H1 (cell line): ENCODE results near the gene PRDM15. TPM values are rescaled to one million over a fixed set of nuclear protein-coding genes. Genes with fewer than 3 reads are reported as not detected.

Source experiments
- CTCF ChIA-PET: fragments of 300-600 bp; sonication (Branson Sonifier 250); formaldehyde crosslinking; loops from one replicate; lab custom pipeline; 2021; ENCODE audit not compliant: partially characterized antibody; lab: Charles Lee
- POLR2A ChIA-PET: fragments of 300-600 bp; sonication (Branson Sonifier 250); formaldehyde crosslinking; loops from one replicate; lab custom pipeline; 2021; ENCODE audit warnings: inconsistent platforms; ENCODE audit not compliant: partially characterized antibody; lab: Charles Lee
- DNase-seq, 2 experiments: peaks; one replicate each; pipeline versions ENCODE4 v3.0.0 to v3.0.0-alpha.2; 2010 to 2022; ENCODE audit warnings: low spot score in 2 of 2, low read depth in 1 of 2, mixed read lengths in 1 of 2
- FAIRE-seq: peaks from 2 replicates; lab custom pipeline; 2011; peaks lifted over from hg19 to GRCh38; lab: Jason Lieb, UNC
- H2AFZ ChIP-seq: 2 replicates; pipeline ENCODE4 v1.8.1; 2012; ENCODE audit warnings: low read length, inconsistent platforms
- H2AK5ac ChIP-seq: 2 replicates; pipeline ENCODE4 v1.6.1; 2013; ENCODE audit warnings: low read depth, low read length
- H2BK120ac ChIP-seq: replicated peaks from 2 replicates; pipeline ENCODE3; 2013; ENCODE audit warnings: low read depth, low read length, inconsistent platforms
- H2BK12ac ChIP-seq: 2 replicates; pipeline ENCODE4 v1.6.1; 2013; ENCODE audit warnings: low read depth, low read length
- H2BK15ac ChIP-seq: 2 replicates; pipeline ENCODE4 v1.6.1; 2013; ENCODE audit warnings: low read length
- H2BK20ac ChIP-seq: 2 replicates; pipeline ENCODE4 v1.6.1; 2013; ENCODE audit warnings: low read length
- H2BK5ac ChIP-seq: 2 replicates; pipeline ENCODE4 v1.6.1; 2013; ENCODE audit warnings: low read depth, low read length
- H3K14ac ChIP-seq: 2 replicates; pipeline ENCODE4 v1.6.1; 2013; ENCODE audit warnings: inconsistent platforms; ENCODE audit not compliant: insufficient read length
- H3K18ac ChIP-seq: 2 replicates; pipeline ENCODE4 v1.6.1; 2013; ENCODE audit warnings: low read length; ENCODE audit errors: extremely low read depth
- H3K23ac ChIP-seq: 2 replicates; pipeline ENCODE4 v1.6.1; 2013; ENCODE audit warnings: inconsistent platforms; ENCODE audit not compliant: insufficient read length
- H3K23me2 ChIP-seq: 2 replicates; pipeline ENCODE4 v1.6.1; 2013; ENCODE audit warnings: low read depth, low read length
- H3K27ac ChIP-seq: 2 replicates; pipeline ENCODE4 v1.6.1; 2011; ENCODE audit warnings: low read depth, low read length, inconsistent platforms
- H3K27me3 ChIP-seq, 4 experiments: replicated peaks in 1 of 4; 1 replicate in 1 of 4; 2 replicates in 3 of 4; pipeline versions ENCODE4 v1.6.1 to v1.8.1; 2011 to 2013; ENCODE audit warnings: low read length in 3 of 4, mild to moderate bottlenecking in 3 of 4, inconsistent platforms in 2 of 4, mixed read lengths in 2 of 4, moderate library complexity in 1 of 4; ENCODE audit not compliant: control insufficient read depth in 3 of 4, insufficient read depth in 3 of 4; ENCODE audit errors: extremely low read depth in 1 of 4
- H3K36me3 ChIP-seq, 4 experiments: 2 replicates each; pipeline versions ENCODE4 v1.6.1 to v1.8.1; 2011 to 2013; ENCODE audit warnings: mild to moderate bottlenecking in 4 of 4, low read length in 3 of 4, moderate library complexity in 2 of 4, control low read depth in 1 of 4, inconsistent platforms in 1 of 4; ENCODE audit not compliant: insufficient read depth in 4 of 4, control insufficient read depth in 2 of 4
- H3K4ac ChIP-seq: replicated peaks from 2 replicates; pipeline ENCODE3; 2013; ENCODE audit warnings: low read length, low read depth, mixed read lengths, inconsistent platforms; ENCODE audit not compliant: insufficient read length
- H3K4me1 ChIP-seq, 4 experiments: replicated peaks in 1 of 4; 1 replicate in 1 of 4; 2 replicates in 3 of 4; pipeline versions ENCODE4 v1.6.1 to v1.8.1; 2011 to 2013; ENCODE audit warnings: low read length in 3 of 4, inconsistent platforms in 2 of 4, mixed read lengths in 1 of 4; ENCODE audit not compliant: insufficient read depth in 4 of 4, control insufficient read depth in 3 of 4
- H3K4me2 ChIP-seq, 2 experiments: 2 replicates each; pipeline versions ENCODE4 v1.6.1 to v1.8.1; 2011 to 2013; ENCODE audit warnings: low read depth in 2 of 2, low read length in 2 of 2, control low read depth in 1 of 2, inconsistent platforms in 1 of 2, mild to moderate bottlenecking in 1 of 2; ENCODE audit not compliant: insufficient read depth in 1 of 2
- H3K4me3 ChIP-seq, 4 experiments: fragments of 200-600, 300-600 bp in 1 of 4; sonication (generic), shearing (Covaris generic), sonication (Bioruptor Twin) in 1 of 4; 2 replicates each; pipeline versions ENCODE4 v1.5.1 to v1.8.1; 2011 to 2016; ENCODE audit warnings: low read length in 4 of 4, low read depth in 3 of 4, control low read depth in 2 of 4, inconsistent platforms in 2 of 4, mild to moderate bottlenecking in 2 of 4, mixed read lengths in 1 of 4, moderate library complexity in 1 of 4; ENCODE audit not compliant: insufficient read depth in 2 of 4; ENCODE audit errors: extremely low read depth in 1 of 4
- H3K56ac ChIP-seq: replicated peaks from 2 replicates; pipeline ENCODE3; 2013; ENCODE audit warnings: low read depth, mild to moderate bottlenecking, mixed read lengths, low read length, inconsistent platforms; ENCODE audit not compliant: insufficient read length
- H3K79me1 ChIP-seq: 2 replicates; pipeline ENCODE4 v1.6.1; 2013; ENCODE audit warnings: low read depth, low read length, control low read depth
- H3K79me2 ChIP-seq, 2 experiments: 2 replicates each; pipeline versions ENCODE4 v1.6.1 to v1.8.1; 2012 to 2013; ENCODE audit warnings: low read length in 2 of 2, mild to moderate bottlenecking in 2 of 2, inconsistent platforms in 1 of 2; ENCODE audit not compliant: insufficient read depth in 2 of 2, control insufficient read depth in 1 of 2
- H3K9ac ChIP-seq, 4 experiments: replicated peaks in 1 of 4; 1 replicate in 1 of 4; 2 replicates in 3 of 4; pipeline versions ENCODE4 v1.6.1 to v1.8.1; 2011 to 2013; ENCODE audit warnings: low read depth in 3 of 4, low read length in 3 of 4, control low read depth in 2 of 4, mild to moderate bottlenecking in 2 of 4, moderate library complexity in 2 of 4, inconsistent platforms in 1 of 4; ENCODE audit errors: extremely low read depth in 1 of 4
- H3K9me3 ChIP-seq, 2 experiments: 2 replicates each; pipeline versions ENCODE4 v1.6.1 to v1.8.1; 2012 to 2013; ENCODE audit warnings: mild to moderate bottlenecking in 2 of 2, moderate library complexity in 2 of 2, control low read depth in 1 of 2, inconsistent platforms in 1 of 2, low read depth in 1 of 2, low read length in 1 of 2, mixed read lengths in 1 of 2; ENCODE audit not compliant: insufficient read depth in 2 of 2
- H4K20me1 ChIP-seq, 2 experiments: replicated peaks in 1 of 2; 2 replicates each; pipeline versions ENCODE3 to v1.8.1; 2011 to 2013; ENCODE audit warnings: inconsistent platforms in 2 of 2, low read length in 2 of 2, mild to moderate bottlenecking in 1 of 2; ENCODE audit not compliant: insufficient read depth in 2 of 2, control insufficient read depth in 1 of 2
- H4K5ac ChIP-seq: 2 replicates; pipeline ENCODE4 v1.6.1; 2013; ENCODE audit warnings: low read length, low read depth, mixed read lengths, inconsistent platforms; ENCODE audit not compliant: insufficient read length
- H4K8ac ChIP-seq: 2 replicates; pipeline ENCODE4 v1.8.0; 2013; ENCODE audit warnings: mild to moderate bottlenecking, moderate library complexity, low read length, inconsistent platforms; ENCODE audit not compliant: insufficient read depth; ENCODE audit errors: extremely low read depth
- H4K91ac ChIP-seq: replicated peaks from 2 replicates; pipeline ENCODE3; 2013; ENCODE audit warnings: low read length, mixed read lengths, inconsistent platforms; ENCODE audit not compliant: insufficient read length
- ASH2L ChIP-seq: fragments of 200-600, 300-600 bp; sonication (generic); IDR thresholded peaks from one replicate; pipeline ENCODE4 v1.7.1; 2017; ENCODE audit warnings: low read length
- FOSL1 ChIP-seq: IDR thresholded peaks from 2 replicates; pipeline ENCODE4 v1.6.1; 2011; ENCODE audit warnings: mild to moderate bottlenecking, low read depth, low read length, moderate library complexity; ENCODE audit not compliant: insufficient read depth
- WGBS, 2 experiments: shearing (Covaris generic) in 1 of 2; methylation state at CpG; one replicate each; pipeline versions ENCODE4 v1.1.6 to v1.1.7; 2013 to 2015; ENCODE audit warnings: low lambda C conversion rate in 2 of 2, mixed read lengths in 2 of 2, inconsistent platforms in 1 of 2, low coverage in 1 of 2, missing lambda C conversion rate in 1 of 2; ENCODE audit not compliant: insufficient replicate concordance in 2 of 2, insufficient coverage in 1 of 2, insufficient read length in 1 of 2; ENCODE audit errors: extremely low coverage in 1 of 2, missing lambda C conversion rate in 1 of 2; 5-methylcytosine and 5-hydroxymethylcytosine counted together
- polyA plus RNA-seq, 7 experiments: library from polyadenylated mRNA; depleted of rRNA in 3 of 7; stranded (reverse) in 5 of 7; unstranded in 2 of 7; fragments of >200 nt in 5 of 7; fragments of 200-250 nt in 2 of 7; gene quantifications; 1 replicate in 5 of 7; 2 replicates in 1 of 7; 4 replicates in 1 of 7; pipeline versions ENCODE4 v1.2.1 to v1.2.3, GENCODE V29; 2011 to 2013; ENCODE audit warnings: missing spikeins in 2 of 7, mixed read lengths in 2 of 7
- total RNA-seq: library from RNA; stranded (reverse); fragmentation: NEBNext Ultra II Directional; extraction: Animal tissue kit (Norgen Biotek cat#: 25700); gene quantifications from 2 replicates; pipeline ENCODE4 v1.2.1, GENCODE V29; 2021

The PRDM15 gene
- total and polyA plus RNA-seq, 2 of the 8 experiments (the other 6 are each of a cell fraction or from before 2014, with no cell fraction given) = 9.7 to 10.5 TPM

DNA sequence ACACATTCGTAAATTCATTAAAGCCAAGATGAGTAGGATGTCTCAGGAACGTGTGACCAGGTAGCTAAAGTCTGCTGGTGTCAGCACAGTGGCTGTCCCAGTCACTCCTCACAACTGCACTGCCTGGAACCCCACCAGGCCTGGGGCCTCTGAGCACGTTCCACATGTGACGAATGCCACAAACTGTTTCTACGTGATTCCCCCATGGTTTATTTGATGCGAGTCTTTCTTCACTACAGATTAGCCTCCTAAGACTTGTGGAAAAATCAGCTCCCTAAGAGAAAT lies 33.2 kb downstream of the PRDM15 start:
- Histone ChIP-seq H3K9me3 (no peaks in the 10 kb centered on the region; a peak in 1 of 4 replicates), H3K23me2 (no peaks in the 10 kb centered on the region)

More for the DNA sequence above, 33.2 kb downstream of the PRDM15 start:
- POLR2A ChIA-PET = no interaction called here
- FAIRE-seq (no peak), DNase-seq (no peak)
- no peak overlapping the region for H3K4me3 ChIP-seq
- no peak overlapping the region for H3K56ac ChIP-seq
- no peak overlapping the region for H3K18ac ChIP-seq
- H2BK12ac ChIP-seq = no peak overlapping the region
- 83% methylated on average over 6 of the region's 6 CpGs; no CpG with 5 or more reads in 1 of the 2 experiments for WGBS, 2 experiments
- H3K4me2 ChIP-seq = no peak overlapping the region
- H2AFZ ChIP-seq = no peak overlapping the region
- CTCF ChIA-PET = interaction anchor here (0.8 to 2.8 kb wide), 7 partner anchors 9 to 271 kb away, joined by 3 to 25 read pairs (median 5); no protein-coding TSS in a partner anchor
- peaks cover 0 to 2% (median 0%) of the 10 kb centered on the region in 4 experiments; a peak in 1 of 7 replicates for H3K4me1 ChIP-seq
- H3K27me3 ChIP-seq = no peaks in the 10 kb centered on the region
- H4K5ac ChIP-seq = no peak overlapping the region
- no peak overlapping the region for H4K91ac ChIP-seq
- H3K4ac ChIP-seq = no peak overlapping the region
- H3K23ac ChIP-seq = no peak overlapping the region
- H2BK15ac ChIP-seq = no peak overlapping the region
- H2BK20ac ChIP-seq = no peak overlapping the region
- H2BK5ac ChIP-seq = no peak overlapping the region
- H3K9ac ChIP-seq = no peak overlapping the region
- TF ChIP-seq FOSL1 (no peak), ASH2L (no peak)
- TF ChIP-seq, all 59 proteins: peak for 0
- no peaks in the 10 kb centered on the region for H4K20me1 ChIP-seq
- H3K14ac ChIP-seq = no peak overlapping the region
- H2AK5ac ChIP-seq = no peak overlapping the region
- H2BK120ac ChIP-seq = no peak overlapping the region
- no peaks in the 10 kb centered on the region for H3K36me3 ChIP-seq
- no peak overlapping the region; the same call in 1 of the 2 replicates for H4K8ac ChIP-seq
- no peak overlapping the region for H3K27ac ChIP-seq
- H3K79me1 ChIP-seq = no peaks in the 10 kb centered on the region; the same call in 1 of the 2 replicates
- no peaks in the 10 kb centered on the region for H3K79me2 ChIP-seq
